SJSA1 (cell line): ENCODE data around the gene HOMER3. TPM values are rescaled to one million over a fixed set of nuclear protein-coding genes. Genes with fewer than 3 reads are reported as not detected.
A peak's percentile ranks its signal among the peaks of the same experiment; 100 is the strongest.
"Not testable (repeated sequence)": the region's sequence is repeated elsewhere in the genome, so short reads cannot be mapped to it uniquely, and the experiment has no call there.

Source experiments
- DNase-seq, 2 experiments: peaks; one replicate each; pipeline ENCODE4 v3.0.0-alpha.2; 2015 to 2020; ENCODE audit warnings: low spot score in 2 of 2, low read depth in 1 of 2
- H3K27ac ChIP-seq: fragments of 250-450 bp; sonication (Bioruptor Pico); 2 replicates; pipeline ENCODE4 v1.5.1; 2020; ENCODE audit warnings: mild to moderate bottlenecking, moderate library complexity
- H3K27me3 ChIP-seq: fragments of 250-450 bp; sonication (Bioruptor Pico); replicated peaks from 2 replicates; pipeline ENCODE4 v1.5.1; 2020; ENCODE audit warnings: mild to moderate bottlenecking, moderate library complexity
- H3K36me3 ChIP-seq: fragments of 250-450 bp; sonication (Bioruptor Pico); 2 replicates; pipeline ENCODE4 v1.5.1; 2020; ENCODE audit warnings: mild to moderate bottlenecking
- H3K4me1 ChIP-seq: fragments of 250-450 bp; sonication (Bioruptor Pico); replicated peaks from 2 replicates; pipeline ENCODE4 v1.6.1; 2021; ENCODE audit warnings: mild to moderate bottlenecking
- H3K4me3 ChIP-seq: fragments of 250-450 bp; sonication (Bioruptor Pico); 2 replicates; pipeline ENCODE4 v1.5.1; 2020; ENCODE audit warnings: mild to moderate bottlenecking
- H3K9me3 ChIP-seq: fragments of 250-450 bp; sonication (Bioruptor Pico); replicated peaks from 2 replicates; pipeline ENCODE4 v1.5.1; 2020; ENCODE audit warnings: mild to moderate bottlenecking
- total RNA-seq: library from RNA; depleted of rRNA; stranded (reverse); fragments of >200 nt; shearing (Covaris generic); gene quantifications from 2 replicates; pipeline ENCODE4 v1.2.3, GENCODE V29; 2014

The HOMER3 gene
- total RNA-seq, 1 experiment from 2014 or later, result 53.7 TPM

DNA sequence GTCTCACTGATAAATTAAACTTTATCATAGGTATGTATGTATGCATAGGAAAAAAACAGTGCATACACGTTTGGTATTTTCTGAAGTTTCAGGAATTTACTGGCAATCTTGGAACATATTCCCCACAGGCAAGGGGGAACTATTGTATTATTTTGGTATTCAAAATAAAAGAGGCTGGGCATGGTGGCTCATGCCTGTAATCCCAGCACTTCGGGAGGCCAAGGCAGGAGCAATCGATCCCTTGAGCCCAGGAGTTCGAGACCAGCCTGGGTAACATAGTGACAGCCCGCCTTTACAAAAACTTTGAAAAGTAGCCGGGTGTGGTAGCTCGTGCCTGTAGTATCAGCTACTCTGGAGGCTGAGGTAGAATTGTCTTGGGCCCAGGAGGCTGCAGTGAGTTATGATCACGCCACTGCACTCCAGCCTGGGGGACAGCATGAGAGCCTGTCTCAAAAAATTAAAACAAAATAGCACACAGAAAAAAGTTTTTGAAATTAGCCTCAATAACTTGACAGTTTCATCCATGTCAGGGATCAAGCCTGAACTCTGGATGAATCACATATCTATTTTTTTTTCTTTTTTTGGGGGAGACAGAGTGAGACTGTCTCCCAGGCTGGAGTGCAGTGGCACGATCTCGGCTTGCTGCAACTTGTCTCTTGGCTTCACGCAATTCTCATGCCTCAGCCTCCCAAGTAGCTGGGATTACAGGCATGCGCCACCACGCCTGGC is 29.1 kb upstream of the HOMER3 start:
- H3K9me3 ChIP-seq, result no peaks in the 10 kb centered on the region
- no peaks in the 10 kb centered on the region for H3K36me3 ChIP-seq
- H3K27ac ChIP-seq, result peak overlapping the region; percentile 76
- no peaks in the 10 kb centered on the region for H3K27me3 ChIP-seq
- DNase-seq, result no peak
- H3K4me3 ChIP-seq, result no peak overlapping the region
- H3K4me1 ChIP-seq, result peaks cover 35% of the 10 kb centered on the region

GRCh38 chr19:18967358-18968146 is 26.5 kb upstream of the HOMER3 start:
- H3K27ac ChIP-seq, result no peak overlapping the region
- peaks cover 32% of the 10 kb centered on the region for H3K4me1 ChIP-seq
- peak; percentile 49 to 55 for DNase-seq
- no peak overlapping the region for H3K4me3 ChIP-seq
- no peaks in the 10 kb centered on the region for H3K27me3 ChIP-seq
- H3K36me3 ChIP-seq, result no peaks in the 10 kb centered on the region
- H3K9me3 ChIP-seq, result no peaks in the 10 kb centered on the region

DNA sequence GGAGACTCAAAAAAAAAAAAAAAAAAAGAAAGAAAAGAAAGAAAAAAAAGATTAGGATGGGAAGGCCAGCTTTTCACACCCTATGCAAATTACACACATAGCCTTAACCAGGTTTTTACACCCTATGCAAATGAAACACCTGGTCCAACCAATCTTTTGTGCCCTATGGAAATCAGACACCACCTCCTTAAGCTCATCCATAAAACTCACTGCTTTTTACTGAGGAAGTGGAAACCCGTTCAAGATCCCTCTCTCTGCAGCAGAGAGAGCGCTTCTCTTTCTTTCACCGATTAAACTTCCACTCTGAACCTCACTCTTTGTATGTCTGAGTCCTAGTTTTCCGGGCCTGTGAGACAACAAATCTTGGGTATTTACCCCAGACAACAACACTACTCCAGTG is 25.3 kb upstream of the HOMER3 start:
- Histone ChIP-seq H3K36me3 (no peaks in the 10 kb centered on the region), H3K4me1 (peaks cover 23% of the 10 kb centered on the region), H3K27ac (no peak overlapping the region), H3K4me3 (no peak overlapping the region), H3K9me3 (no peaks in the 10 kb centered on the region), H3K27me3 (no peaks in the 10 kb centered on the region; the same call in 1 of the 2 replicates)
- DNase-seq, result no peak

GRCh38 chr19:18964121-18964520 is 23.1 kb upstream of the HOMER3 start:
- Histone ChIP-seq H3K9me3 (no peaks in the 10 kb centered on the region), H3K27ac (no peak overlapping the region), H3K27me3 (no peaks in the 10 kb centered on the region; the same call in 1 of the 2 replicates), H3K4me3 (no peak overlapping the region), H3K36me3 (no peaks in the 10 kb centered on the region), H3K4me1 (peaks cover 9% of the 10 kb centered on the region)
- no peak for DNase-seq

GRCh38 chr19:18961767-18962620 is 21.0 kb upstream of the HOMER3 start:
- no peak for DNase-seq
- no peak overlapping the region for H3K27ac ChIP-seq
- H3K27me3 ChIP-seq, result no peaks in the 10 kb centered on the region; the same call in none of the 2 replicates
- no peaks in the 10 kb centered on the region for H3K36me3 ChIP-seq
- H3K9me3 ChIP-seq, result no peaks in the 10 kb centered on the region
- no peak overlapping the region for H3K4me3 ChIP-seq
- H3K4me1 ChIP-seq, result peaks cover under 1% of the 10 kb centered on the region

- Histone ChIP-seq H3K9me3 (no peaks in the 10 kb centered on the region), H3K27me3 (no peaks in the 10 kb centered on the region; the same call in none of the 2 replicates), H3K4me3 (no peak overlapping the region), H3K36me3 (no peaks in the 10 kb centered on the region), H3K4me1 (no peaks in the 10 kb centered on the region), H3K27ac (no peak overlapping the region)
- no peak for DNase-seq
These were observed 19.4 kb upstream of the HOMER3 start for GRCh38 chr19:18960370-18960769.

DNA sequence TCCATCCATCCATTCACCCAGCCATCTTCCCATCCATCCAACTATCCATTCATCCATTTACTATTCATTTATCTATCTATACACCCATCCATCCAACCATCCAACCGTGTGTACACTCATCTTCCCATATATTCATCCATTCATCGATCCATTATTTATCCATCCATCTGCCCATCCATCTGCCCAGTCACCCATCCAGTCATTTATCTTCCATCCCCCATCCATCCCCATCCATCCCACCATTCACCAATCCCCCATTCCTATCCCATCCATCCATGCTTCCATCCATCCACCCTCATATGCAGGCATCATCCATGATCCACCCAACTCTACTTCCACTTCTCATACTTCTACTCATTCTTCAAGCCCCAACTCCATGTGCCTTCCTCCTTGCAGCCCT is 14.0 kb upstream of the HOMER3 start:
- no peak overlapping the region for H3K4me3 ChIP-seq
- H3K9me3 ChIP-seq, result no peaks in the 10 kb centered on the region
- DNase-seq, result no peak
- no peaks in the 10 kb centered on the region for H3K4me1 ChIP-seq
- no peak overlapping the region for H3K27ac ChIP-seq
- no peaks in the 10 kb centered on the region for H3K36me3 ChIP-seq
- no peaks in the 10 kb centered on the region; the same call in 1 of the 2 replicates for H3K27me3 ChIP-seq

DNA sequence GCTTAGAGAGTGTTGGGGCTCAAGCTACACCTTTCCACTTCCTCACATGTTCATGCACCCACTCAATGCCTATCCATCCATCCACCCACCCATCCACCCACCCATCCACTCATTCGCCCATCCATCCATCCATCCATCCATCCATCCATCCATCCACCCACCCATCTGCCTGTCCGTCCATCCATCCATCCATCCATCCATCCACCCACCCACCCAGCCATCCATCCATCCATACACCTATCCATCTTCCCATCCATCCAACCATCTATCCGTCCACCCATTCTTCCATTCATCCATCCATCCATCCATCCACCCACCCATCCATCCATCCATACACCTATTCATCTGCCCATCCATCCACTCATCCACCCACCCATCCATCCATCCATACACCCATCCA is 13.1 kb upstream of the HOMER3 start:
- DNase-seq, result no peak
- no peak overlapping the region for H3K27ac ChIP-seq
- H3K36me3 ChIP-seq, result no peaks in the 10 kb centered on the region
- no peak overlapping the region for H3K4me3 ChIP-seq
- H3K9me3 ChIP-seq, result no peaks in the 10 kb centered on the region
- no peaks in the 10 kb centered on the region; the same call in 1 of the 2 replicates for H3K27me3 ChIP-seq
- H3K4me1 ChIP-seq, result no peaks in the 10 kb centered on the region

- not testable (repeated sequence) for H3K27me3 ChIP-seq, H3K4me3 ChIP-seq
These were observed 11.5 kb upstream of the HOMER3 start for GRCh38 chr19:18952364-18953003.

DNA sequence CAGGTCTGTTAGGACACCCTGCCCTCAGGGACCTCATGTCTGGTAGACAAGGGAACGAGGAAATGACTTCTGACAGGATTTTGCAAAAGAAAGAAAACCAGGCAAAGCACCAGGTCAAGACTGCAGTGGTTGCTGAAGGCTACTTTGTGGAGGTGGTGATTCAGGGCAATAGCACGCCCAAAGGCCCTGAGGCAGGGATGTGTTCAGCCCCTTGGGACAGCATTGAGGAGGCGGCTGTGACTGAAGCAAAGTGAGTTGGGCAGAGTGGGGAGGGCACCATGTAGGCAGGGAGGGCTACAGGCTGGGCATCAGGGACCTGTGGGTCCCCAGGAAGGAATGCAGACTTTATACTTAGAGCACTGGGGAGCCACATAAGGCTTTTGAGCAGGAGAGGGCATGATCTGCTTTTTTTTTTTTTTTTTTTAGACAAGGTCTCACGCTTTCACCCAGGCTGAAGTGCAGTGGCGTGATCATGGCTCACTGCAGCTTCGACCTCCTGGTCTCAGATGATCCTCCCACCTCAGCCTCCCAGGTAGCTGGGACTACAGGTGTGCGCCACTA is 10.8 kb upstream of the HOMER3 start:
- Histone ChIP-seq H3K36me3 (no peaks in the 10 kb centered on the region), H3K27ac (no peak overlapping the region), H3K4me1 (no peaks in the 10 kb centered on the region), H3K9me3 (no peaks in the 10 kb centered on the region), H3K4me3 (no peak overlapping the region), H3K27me3 (no peaks in the 10 kb centered on the region)
- DNase-seq, result no peak

More at GRCh38 chr19:18952364-18953003, 11.5 kb upstream of the HOMER3 start:
- H3K9me3 ChIP-seq, H3K36me3 ChIP-seq, H3K27ac ChIP-seq, H3K4me1 ChIP-seq, DNase-seq: not testable (repeated sequence)

GRCh38 chr19:18949858-18950257 is 8.8 kb upstream of the HOMER3 start:
- DNase-seq, result no peak
- Histone ChIP-seq H3K36me3 (no peaks in the 10 kb centered on the region), H3K9me3 (no peaks in the 10 kb centered on the region), H3K27ac (no peak overlapping the region), H3K4me3 (no peak overlapping the region), H3K4me1 (no peaks in the 10 kb centered on the region), H3K27me3 (no peaks in the 10 kb centered on the region)

DNA sequence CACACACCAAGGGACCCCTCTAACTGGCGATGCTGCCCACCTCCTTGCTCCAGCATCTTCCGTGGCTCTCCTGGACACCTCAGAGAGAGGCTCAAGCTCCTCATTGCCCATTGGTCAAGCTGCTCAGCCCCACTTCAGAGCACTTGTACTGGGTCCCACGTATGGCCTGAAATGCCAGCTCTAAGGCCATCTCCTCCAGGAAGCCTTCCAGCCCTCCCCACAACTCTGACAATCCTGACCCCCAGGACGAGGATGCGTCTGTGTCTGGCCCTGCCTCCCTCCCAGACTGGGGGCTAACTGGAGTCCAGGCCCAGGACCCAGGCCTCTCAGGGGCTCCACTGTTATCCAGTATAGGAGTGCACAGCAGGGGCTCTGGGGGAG is 7.9 kb upstream of the HOMER3 start:
- DNase-seq, result no peak
- Histone ChIP-seq H3K4me1 (no peaks in the 10 kb centered on the region), H3K36me3 (no peaks in the 10 kb centered on the region), H3K27ac (no peak overlapping the region), H3K9me3 (no peaks in the 10 kb centered on the region), H3K4me3 (no peak overlapping the region), H3K27me3 (no peaks in the 10 kb centered on the region)
